OCI-LY7 (cell line): Measurements from ENCODE around the gene C19orf18. TPM values are rescaled to one million over a fixed set of nuclear protein-coding genes. Genes with fewer than 3 reads are reported as not detected.

ENCODE experiments used
- BruUV-seq: library from RNA; stranded (reverse); fragments of 400-500 nt; replicated peaks from 2 replicates; lab custom pipeline; 2021; lab: Mats Ljungman, UMichigan
- CTCF ChIA-PET: fragments of 300-600 bp; sonication (Branson Sonifier 250); formaldehyde crosslinking; loops from one replicate; lab custom pipeline; 2022; ENCODE audit warnings: antibody characterized with exemption; ENCODE audit not compliant: unreplicated experiment; lab: Charles Lee
- POLR2A ChIA-PET: fragments of 300-600 bp; sonication (Branson Sonifier 250); formaldehyde crosslinking; loops from one replicate; lab custom pipeline; 2022; ENCODE audit warnings: antibody characterized with exemption; lab: Charles Lee
- DNase-seq: peaks from one replicate; pipeline ENCODE4 v3.0.0-alpha.2; 2015; ENCODE audit warnings: low spot score
- H2AFZ ChIP-seq: fragments of 200-600 bp; sonication (generic), shearing (Covaris generic); 2 replicates; pipeline ENCODE4 v1.6.1; 2014; ENCODE audit warnings: mild to moderate bottlenecking, antibody characterized with exemption, low read length, moderate library complexity
- H3K27ac ChIP-seq: fragments of 200-600 bp; sonication (generic); 2 replicates; pipeline ENCODE4 v1.5.1; 2014; ENCODE audit warnings: mixed run types, low read depth, mild to moderate bottlenecking, moderate library complexity, low read length, inconsistent platforms; ENCODE audit not compliant: poor library complexity, severe bottlenecking
- H3K36me3 ChIP-seq: fragments of 200-600 bp; sonication (generic); 2 replicates; pipeline ENCODE4 v1.6.1; 2014; ENCODE audit warnings: mild to moderate bottlenecking, antibody characterized with exemption, low read length, moderate library complexity, mixed read lengths; ENCODE audit not compliant: insufficient read depth
- H3K4me1 ChIP-seq: fragments of 200-600 bp; sonication (generic); 2 replicates; pipeline ENCODE4 v1.5.1; 2014; ENCODE audit warnings: mild to moderate bottlenecking, low read length; ENCODE audit not compliant: insufficient read depth, poor library complexity, severe bottlenecking
- H3K4me2 ChIP-seq: fragments of 200-600 bp; sonication (generic); 2 replicates; pipeline ENCODE4 v1.6.1; 2014; ENCODE audit warnings: mild to moderate bottlenecking, low read length
- H3K4me3 ChIP-seq: fragments of 200-600 bp; sonication (generic); 2 replicates; pipeline ENCODE4 v1.5.1; 2014; ENCODE audit warnings: mild to moderate bottlenecking, low read depth, low read length; ENCODE audit not compliant: poor library complexity, severe bottlenecking
- H3K79me2 ChIP-seq: fragments of 200-600 bp; sonication (generic); 2 replicates; pipeline ENCODE4 v1.6.1; 2016; ENCODE audit warnings: low read depth, mild to moderate bottlenecking, low read length, moderate library complexity, mixed read lengths; ENCODE audit not compliant: insufficient read depth
- H3K9me2 ChIP-seq: fragments of 200-600 bp; sonication (generic); 2 replicates; pipeline ENCODE4 v1.6.1; 2016; ENCODE audit warnings: mild to moderate bottlenecking, low read length, mixed read lengths; ENCODE audit not compliant: insufficient read depth
- H3K9me3 ChIP-seq: fragments of 200-600 bp; sonication (generic); 2 replicates; pipeline ENCODE4 v1.6.1; 2014; ENCODE audit warnings: mild to moderate bottlenecking, mixed run types, low read length, mixed read lengths
- H4K20me1 ChIP-seq: fragments of 200-600 bp; sonication (generic); 2 replicates; pipeline ENCODE4 v1.6.1; 2014; ENCODE audit warnings: mild to moderate bottlenecking, antibody characterized with exemption, low read length, moderate library complexity, mixed read lengths; ENCODE audit not compliant: insufficient read depth
- CTCF ChIP-seq: fragments of 200-600 bp; sonication (generic); conservative IDR thresholded peaks from 2 replicates; pipeline ENCODE4 v1.5.1; 2014; ENCODE audit warnings: mild to moderate bottlenecking, antibody characterized with exemption, low read length, moderate library complexity, mixed read lengths
- EZH2phosphoT487 ChIP-seq: fragments of 200-600 bp; sonication (generic); IDR thresholded peaks from 2 replicates; pipeline ENCODE4 v1.6.1; 2018; ENCODE audit warnings: low read depth, borderline replicate concordance, mild to moderate bottlenecking, mixed run types, antibody characterized with exemption, low read length, moderate library complexity, mixed read lengths
- intact Hi-C: fragments of 100-400 bp; cut with micrococcal nuclease; formaldehyde crosslinking; loops from one replicate; pipeline ENCODE4 v1.10.0; 2022; ENCODE audit not compliant: unreplicated experiment
- total RNA-seq, 2 experiments: library from RNA; depleted of rRNA in 1 of 2; stranded (reverse); fragments of >200 nt in 1 of 2; shearing (Covaris generic) in 1 of 2; gene quantifications; 2 replicates each; pipeline ENCODE4 v1.2.3, GENCODE V29; 2014 to 2022

C19orf18 gene
- total RNA-seq, 2 experiments from 2014 or later = not detected

DNA sequence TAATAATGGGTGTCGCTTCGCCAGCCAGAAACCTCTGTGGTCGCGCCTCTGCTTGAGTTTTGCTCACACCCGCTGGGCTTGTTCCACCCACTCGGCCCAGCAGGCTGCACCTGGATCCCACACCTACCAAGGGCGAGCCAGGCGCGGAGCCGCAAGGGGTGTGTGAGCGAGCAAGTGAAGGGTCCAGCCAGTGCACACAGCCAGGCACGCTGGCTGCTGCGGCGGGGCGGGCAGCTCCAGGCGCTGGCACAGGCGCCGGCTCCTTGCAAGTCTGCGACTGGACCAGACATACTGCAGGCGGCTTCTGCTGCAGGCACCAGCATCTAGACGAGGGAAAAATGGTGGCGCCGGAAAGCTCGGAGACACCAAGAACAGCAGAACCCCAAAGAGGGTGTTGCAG, 25.0 kb downstream of the C19orf18 start:
- CTCF ChIA-PET = no interaction called here
- Histone ChIP-seq H3K27ac (no peak overlapping the region), H3K36me3 (peaks cover under 1% of the 10 kb centered on the region; the same call in 1 of the 2 replicates), H3K79me2 (peaks cover 16% of the 10 kb centered on the region; the same call in 1 of the 2 replicates), H3K4me2 (no peak overlapping the region), H3K4me3 (no peak overlapping the region), H2AFZ (no peak overlapping the region), H4K20me1 (no peaks in the 10 kb centered on the region), H3K9me3 (peaks cover 4% of the 10 kb centered on the region; the same call in 1 of the 2 replicates), H3K9me2 (no peaks in the 10 kb centered on the region), H3K4me1 (peaks cover 12% of the 10 kb centered on the region)
- intact Hi-C loops = no loop called here
- BruUV-seq = no TSS peak
- TF ChIP-seq CTCF (no peak), EZH2phosphoT487 (no peak)
- DNase-seq = no peak
- POLR2A ChIA-PET = interaction anchor here (1.1 kb wide), 1 partner anchor 15 kb away, joined by 4 read pairs; no protein-coding TSS in a partner anchor

- peaks cover 16% of the 10 kb centered on the region; the same call in 1 of the 2 replicates for H3K79me2 ChIP-seq
- TF ChIP-seq CTCF (peak; percentile 71), EZH2phosphoT487 (no peak)
- H3K4me1 ChIP-seq = peaks cover 12% of the 10 kb centered on the region
- H4K20me1 ChIP-seq = no peaks in the 10 kb centered on the region
- intact Hi-C loops = loop anchor here (1.0 kb wide), 1 partner anchor 266 kb away; the partner anchor contains the start of gene ZNF551
- POLR2A ChIA-PET = no interaction called here
- H3K4me3 ChIP-seq = peak within 1 kb of the TSS; percentile 99
- BruUV-seq = no TSS peak
- H2AFZ ChIP-seq = peak within 1 kb of the TSS; percentile 78
- peaks cover 7% of the 10 kb centered on the region; the same call in 1 of the 2 replicates for H3K9me3 ChIP-seq
- CTCF ChIA-PET = no interaction called here
- H3K4me2 ChIP-seq = peak within 1 kb of the TSS; percentile 88
- H3K9me2 ChIP-seq = no peaks in the 10 kb centered on the region
- peak; percentile 98 for DNase-seq
- peaks cover 18% of the 10 kb centered on the region for H3K36me3 ChIP-seq
- peak within 1 kb of the TSS; percentile 36 for H3K27ac ChIP-seq
Measured at GRCh38 chr19:57947419-57948134, 26.8 kb downstream of the C19orf18 start, which contains the start of gene ZNF256. Gene ZNF256 (minus strand): TSS chr19:57947706. CDS start chr19:57947474, 232 bp downstream.

DNA sequence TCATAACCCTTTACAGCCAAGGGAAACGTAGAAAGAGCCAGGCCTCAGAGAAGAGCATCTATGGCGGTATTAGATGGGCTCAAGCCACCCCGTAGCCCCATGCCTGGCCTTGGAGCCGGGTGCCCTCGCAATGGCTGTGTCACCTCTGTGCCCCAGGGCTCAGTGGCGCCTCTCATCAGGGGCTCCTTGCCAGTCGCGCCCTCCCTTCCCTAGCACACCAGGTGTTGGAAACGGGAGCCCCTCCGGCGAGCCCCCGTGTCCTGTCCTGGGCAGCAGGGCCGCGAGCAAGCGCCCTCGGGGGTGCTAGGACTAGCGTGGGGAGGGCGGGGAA, 27.3 kb downstream of the C19orf18 start:
- POLR2A ChIA-PET = no interaction called here
- no peak for DNase-seq
- intact Hi-C loops = loop anchor here (1.0 kb wide), 1 partner anchor 266 kb away; the partner anchor contains the start of gene ZNF551

More for the DNA sequence above, 27.3 kb downstream of the C19orf18 start:
- Histone ChIP-seq H3K4me2 (peak overlapping the region; percentile 88), H3K9me2 (no peaks in the 10 kb centered on the region), H2AFZ (peak overlapping the region; percentile 78), H3K4me1 (peaks cover 12% of the 10 kb centered on the region), H3K79me2 (peaks cover 16% of the 10 kb centered on the region; the same call in 1 of the 2 replicates), H3K36me3 (peaks cover 23% of the 10 kb centered on the region), H3K9me3 (peaks cover 7% of the 10 kb centered on the region; the same call in 1 of the 2 replicates), H4K20me1 (no peaks in the 10 kb centered on the region), H3K27ac (peak overlapping the region; percentile 36), H3K4me3 (peak overlapping the region; percentile 99)
- no peak for TF ChIP-seq CTCF
- TF ChIP-seq EZH2phosphoT487 = no peak
- CTCF ChIA-PET = no interaction called here
- no TSS peak for BruUV-seq
